ENCODE data around the gene MIEN1. TPM values are rescaled to one million over a fixed set of nuclear protein-coding genes. Genes with fewer than 3 reads are reported as not detected.
"Not testable (repeated sequence)": the region's sequence is repeated elsewhere in the genome, so short reads cannot be mapped to it uniquely, and the experiment has no call there.

The MIEN1 gene
- total RNA-seq, 2 donors from 2014 or later = 27.1 to 30.3 TPM

DNA sequence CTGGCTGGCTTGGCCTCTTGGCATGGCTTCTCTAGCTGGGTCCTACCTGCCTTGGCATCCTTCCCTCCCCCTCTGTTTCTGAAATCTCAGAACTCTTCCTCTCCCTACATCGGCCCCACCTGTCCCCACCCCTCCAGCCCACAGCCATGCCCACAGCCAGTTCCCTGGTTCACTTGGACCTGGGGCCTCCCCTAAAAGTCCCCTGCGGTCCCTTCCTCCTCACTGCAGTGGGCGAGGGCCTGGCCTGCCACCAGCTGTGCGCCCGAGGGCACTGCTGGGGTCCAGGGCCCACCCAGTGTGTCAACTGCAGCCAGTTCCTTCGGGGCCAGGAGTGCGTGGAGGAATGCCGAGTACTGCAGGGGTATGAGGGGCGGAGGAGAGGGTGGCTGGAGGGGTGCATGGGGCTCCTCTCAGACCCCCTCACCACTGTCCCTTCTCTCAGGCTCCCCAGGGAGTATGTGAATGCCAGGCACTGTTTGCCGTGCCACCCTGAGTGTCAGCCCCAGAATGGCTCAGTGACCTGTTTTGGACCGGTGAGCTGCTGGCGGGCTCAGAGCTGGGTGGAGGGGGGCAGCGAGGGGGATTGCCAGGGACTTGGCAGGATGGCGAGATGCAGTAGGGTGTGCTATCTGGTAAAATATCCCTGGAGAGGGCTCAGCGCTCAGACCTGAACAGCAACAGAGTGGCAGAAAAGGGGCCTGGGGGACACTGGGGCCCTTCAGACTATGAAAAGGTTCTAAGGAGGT, 14.1 kb downstream of the MIEN1 start:
- Histone ChIP-seq H3K36me3 (peaks cover 86% of the 10 kb centered on the region), H3K9me3 (no peaks in the 10 kb centered on the region), H3K4me3 (no peak overlapping the region), H3K27me3 (replicated peaks; ENCODE audit: insufficient read depth) (no peaks in the 10 kb centered on the region), H3K4me1 (ENCODE audit: control insufficient read depth in 1 of 2, low read depth in 2 of 2) (no peaks in the 10 kb centered on the region), H3K27ac (peak overlapping the region in 1 of 2 donors; percentile 10)
- DNase-seq (ENCODE audit: low spot score) = no peak
- no peak for ATAC-seq (ENCODE audit: insufficient number of reproducible peaks, low FRiP score, low read depth)
- TF ChIP-seq, protein P1, sequence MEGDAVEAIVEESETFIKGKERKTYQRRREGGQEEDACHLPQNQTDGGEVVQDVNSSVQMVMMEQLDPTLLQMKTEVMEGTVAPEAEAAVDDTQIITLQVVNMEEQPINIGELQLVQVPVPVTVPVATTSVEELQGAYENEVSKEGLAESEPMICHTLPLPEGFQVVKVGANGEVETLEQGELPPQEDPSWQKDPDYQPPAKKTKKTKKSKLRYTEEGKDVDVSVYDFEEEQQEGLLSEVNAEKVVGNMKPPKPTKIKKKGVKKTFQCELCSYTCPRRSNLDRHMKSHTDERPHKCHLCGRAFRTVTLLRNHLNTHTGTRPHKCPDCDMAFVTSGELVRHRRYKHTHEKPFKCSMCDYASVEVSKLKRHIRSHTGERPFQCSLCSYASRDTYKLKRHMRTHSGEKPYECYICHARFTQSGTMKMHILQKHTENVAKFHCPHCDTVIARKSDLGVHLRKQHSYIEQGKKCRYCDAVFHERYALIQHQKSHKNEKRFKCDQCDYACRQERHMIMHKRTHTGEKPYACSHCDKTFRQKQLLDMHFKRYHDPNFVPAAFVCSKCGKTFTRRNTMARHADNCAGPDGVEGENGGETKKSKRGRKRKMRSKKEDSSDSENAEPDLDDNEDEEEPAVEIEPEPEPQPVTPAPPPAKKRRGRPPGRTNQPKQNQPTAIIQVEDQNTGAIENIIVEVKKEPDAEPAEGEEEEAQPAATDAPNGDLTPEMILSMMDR (IDR thresholded peaks at IDR 0.05) = no peak

DNA sequence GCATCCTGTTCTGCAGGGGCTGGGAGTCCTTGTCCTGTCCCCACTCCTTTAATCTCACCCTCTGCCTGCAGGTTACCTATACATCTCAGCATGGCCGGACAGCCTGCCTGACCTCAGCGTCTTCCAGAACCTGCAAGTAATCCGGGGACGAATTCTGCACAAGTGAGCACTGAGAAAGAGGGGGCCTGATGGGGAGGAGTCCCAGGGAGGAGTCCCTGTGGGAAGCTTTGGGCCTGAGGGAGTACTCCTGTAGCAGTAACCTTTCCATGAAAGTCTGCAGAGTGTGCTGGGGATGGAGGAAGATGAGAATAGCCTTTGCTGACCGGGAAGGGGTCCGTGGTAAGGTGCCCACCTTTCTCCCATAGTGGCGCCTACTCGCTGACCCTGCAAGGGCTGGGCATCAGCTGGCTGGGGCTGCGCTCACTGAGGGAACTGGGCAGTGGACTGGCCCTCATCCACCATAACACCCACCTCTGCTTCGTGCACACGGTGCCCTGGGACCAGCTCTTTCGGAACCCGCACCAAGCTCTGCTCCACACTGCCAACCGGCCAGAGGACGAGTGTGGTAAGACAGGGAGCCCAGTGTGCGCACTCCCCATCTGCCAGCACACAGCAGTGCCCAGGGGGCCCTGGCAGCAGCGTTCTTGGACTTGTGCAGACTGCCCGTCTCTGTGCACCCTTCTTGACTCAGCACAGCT, 14.8 kb downstream of the MIEN1 start:
- peaks cover 88% of the 10 kb centered on the region for H3K36me3 ChIP-seq
- ATAC-seq (ENCODE audit: insufficient number of reproducible peaks, low FRiP score, low read depth) = no peak

DNA sequence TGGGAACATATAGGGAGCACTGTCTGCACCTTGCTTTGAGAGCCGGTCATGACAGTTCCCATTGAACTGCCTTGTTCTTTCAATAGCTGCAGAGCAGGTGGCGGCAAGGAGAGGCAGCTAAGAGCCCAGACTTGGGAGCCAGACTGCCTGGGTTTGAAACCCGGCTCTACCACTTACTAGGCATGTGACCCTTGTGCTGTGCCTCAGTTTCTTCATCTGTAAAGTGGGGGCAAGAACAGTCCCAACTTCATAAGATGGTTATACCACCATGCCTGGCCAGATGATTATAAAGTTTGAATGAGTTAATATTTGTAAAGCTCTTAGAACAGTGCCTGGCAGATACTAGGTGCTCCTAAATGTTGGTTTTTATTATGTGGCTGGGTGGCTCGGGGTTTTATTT, 16.1 kb downstream of the MIEN1 start:
- DNase-seq (ENCODE audit: low spot score) (no peak), ATAC-seq (ENCODE audit: insufficient number of reproducible peaks, low FRiP score, low read depth) (no peak)
- H3K27me3 ChIP-seq (replicated peaks; ENCODE audit: insufficient read depth) = no peaks in the 10 kb centered on the region
- no peaks in the 10 kb centered on the region for H3K9me3 ChIP-seq
- H3K27ac ChIP-seq = no peak overlapping the region
- TF ChIP-seq, protein P1 (IDR thresholded peaks at IDR 0.05) = no peak
- H3K4me1 ChIP-seq (ENCODE audit: control insufficient read depth in 1 of 2, low read depth in 2 of 2) = no peaks in the 10 kb centered on the region
- H3K36me3 ChIP-seq = peaks cover 88% of the 10 kb centered on the region
- H3K4me3 ChIP-seq = no peak overlapping the region

More for the DNA sequence above, 14.8 kb downstream of the MIEN1 start:
- TF ChIP-seq, protein P1 (IDR thresholded peaks at IDR 0.05) = no peak
- DNase-seq (ENCODE audit: low spot score) = no peak
- H3K27me3 ChIP-seq (replicated peaks; ENCODE audit: insufficient read depth) = no peaks in the 10 kb centered on the region
- H3K4me3 ChIP-seq = no peak overlapping the region
- H3K27ac ChIP-seq = no peak overlapping the region
- no peaks in the 10 kb centered on the region for H3K4me1 ChIP-seq (ENCODE audit: control insufficient read depth in 1 of 2, low read depth in 2 of 2)
- H3K9me3 ChIP-seq = no peaks in the 10 kb centered on the region

DNA sequence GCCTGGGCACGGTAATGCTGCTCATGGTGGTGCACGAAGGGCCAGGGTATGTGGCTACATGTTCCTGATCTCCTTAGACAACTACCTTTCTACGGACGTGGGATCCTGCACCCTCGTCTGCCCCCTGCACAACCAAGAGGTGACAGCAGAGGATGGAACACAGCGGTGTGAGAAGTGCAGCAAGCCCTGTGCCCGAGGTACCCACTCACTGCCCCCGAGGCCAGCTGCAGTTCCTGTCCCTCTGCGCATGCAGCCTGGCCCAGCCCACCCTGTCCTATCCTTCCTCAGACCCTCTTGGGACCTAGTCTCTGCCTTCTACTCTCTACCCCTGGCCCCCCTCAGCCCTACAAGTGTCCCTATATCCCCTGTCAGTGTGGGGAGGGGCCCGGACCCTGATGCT, 18.5 kb downstream of the MIEN1 start:
- no peak for ATAC-seq (ENCODE audit: insufficient number of reproducible peaks, low FRiP score, low read depth)

DNA sequence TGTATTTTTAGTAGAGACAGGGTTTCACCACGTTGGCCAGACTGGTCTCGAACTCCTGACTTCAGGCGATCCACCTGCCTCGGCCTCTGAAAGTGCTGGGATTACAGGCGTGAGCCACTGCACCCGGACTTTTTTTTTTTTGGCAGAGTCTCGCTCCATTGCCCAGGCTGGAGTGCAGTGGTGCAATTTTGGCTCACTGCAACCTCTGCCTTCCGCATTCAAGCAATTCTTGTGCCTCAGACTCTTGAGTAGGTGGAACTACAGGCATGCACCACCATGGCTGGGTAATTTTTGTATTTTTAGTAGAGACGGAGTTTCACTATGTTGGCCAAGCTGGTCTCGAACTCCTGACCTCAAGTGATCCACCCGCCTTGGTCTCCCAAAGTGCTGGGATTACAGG, 19.3 kb downstream of the MIEN1 start:
- not testable (repeated sequence) for ATAC-seq (ENCODE audit: insufficient number of reproducible peaks, low FRiP score, low read depth); H3K27me3 ChIP-seq (replicated peaks; ENCODE audit: insufficient read depth); DNase-seq (ENCODE audit: low spot score); H3K4me3 ChIP-seq; H3K9me3 ChIP-seq; H3K27ac ChIP-seq
- Histone ChIP-seq H3K36me3 (peaks cover 89% of the 10 kb centered on the region), H3K4me1 (ENCODE audit: control insufficient read depth in 1 of 2, low read depth in 2 of 2) (peaks cover 5 to 12% of the 10 kb centered on the region in 2 donors)

More for the DNA sequence above, 18.5 kb downstream of the MIEN1 start:
- H3K4me3 ChIP-seq = no peak overlapping the region
- peaks cover 0 to 4% of the 10 kb centered on the region in 2 donors for H3K4me1 ChIP-seq (ENCODE audit: control insufficient read depth in 1 of 2, low read depth in 2 of 2)
- peaks cover 96% of the 10 kb centered on the region for H3K36me3 ChIP-seq
- no peak for DNase-seq (ENCODE audit: low spot score)
- H3K27me3 ChIP-seq (replicated peaks; ENCODE audit: insufficient read depth) = no peaks in the 10 kb centered on the region
- no peaks in the 10 kb centered on the region for H3K9me3 ChIP-seq
- TF ChIP-seq, protein P1 (IDR thresholded peaks at IDR 0.05) = no peak
- H3K27ac ChIP-seq = no peak overlapping the region
